Measurements from ENCODE around the gene MYO18B. TPM values are rescaled to one million over a fixed set of nuclear protein-coding genes. Genes with fewer than 3 reads are reported as not detected.

Gene MYO18B
- total and polyA plus RNA-seq, 2 of the 8 experiments (the other 6 are each of a cell fraction or from before 2014, with no cell fraction given) = 0.62 to 0.78 TPM

DNA sequence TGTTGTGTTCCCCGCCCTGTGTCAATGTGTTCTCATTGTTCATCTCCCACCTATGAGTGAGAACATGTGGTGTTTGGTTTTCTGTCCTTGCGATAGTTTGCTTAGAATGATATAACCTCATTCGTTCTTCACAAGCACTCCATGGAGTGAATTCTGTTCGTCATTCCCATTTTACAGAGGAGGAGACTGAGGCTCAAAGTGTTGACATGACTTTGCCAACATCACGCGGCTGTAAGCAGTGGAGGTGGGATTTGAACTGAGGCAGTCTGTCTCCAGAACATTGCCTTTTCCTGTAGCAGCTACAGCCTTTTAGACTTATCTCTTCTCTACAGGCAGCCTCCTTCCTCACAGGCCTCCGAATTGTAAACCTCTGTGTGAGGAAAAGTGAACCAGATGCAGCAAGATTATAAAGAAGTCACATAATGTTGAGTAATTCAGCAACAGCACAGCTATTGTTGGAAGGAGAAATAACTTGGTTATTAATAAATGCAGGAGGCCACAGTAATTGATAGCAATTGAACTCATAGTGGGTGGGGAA is 74.6 kb downstream of the MYO18B start:
- H4K91ac ChIP-seq (replicated peaks; ENCODE audit: insufficient read length, low read length) = no peak overlapping the region
- H4K20me1 ChIP-seq (replicated peaks in 1 of 2; ENCODE audit: control insufficient read depth in 1 of 2, insufficient read depth in 2 of 2, low read length in 2 of 2) = no peaks in the 10 kb centered on the region
- ChIA-PET CTCF (ENCODE audit: partially characterized antibody) (interaction anchor here (0.8 kb wide), 1 partner anchor 12 kb away, joined by 3 read pairs; no protein-coding TSS in a partner anchor), POLR2A (ENCODE audit: partially characterized antibody) (no interaction called here)
- no peak overlapping the region for H4K8ac ChIP-seq (ENCODE audit: extremely low read depth, insufficient read depth, low read length)
- H2BK120ac ChIP-seq (replicated peaks; ENCODE audit: low read depth, low read length) = no peak overlapping the region
- H3K79me2 ChIP-seq (ENCODE audit: control insufficient read depth in 1 of 2, insufficient read depth in 2 of 2, low read length in 2 of 2) = no peaks in the 10 kb centered on the region
- H3K23ac ChIP-seq (ENCODE audit: insufficient read length) = no peak overlapping the region
- no peak overlapping the region for H2AK5ac ChIP-seq (ENCODE audit: low read depth, low read length)
- H3K4ac ChIP-seq (replicated peaks; ENCODE audit: insufficient read length, low read depth, low read length) = no peak overlapping the region
- H3K18ac ChIP-seq (ENCODE audit: extremely low read depth, low read length) = no peak overlapping the region
- no peak overlapping the region for H2BK12ac ChIP-seq (ENCODE audit: low read depth, low read length)
- H3K14ac ChIP-seq (ENCODE audit: insufficient read length) = no peak overlapping the region
- H3K79me1 ChIP-seq (ENCODE audit: low read depth, low read length) = no peaks in the 10 kb centered on the region
- no peak overlapping the region for H3K4me2 ChIP-seq (ENCODE audit: insufficient read depth in 1 of 2, low read depth in 2 of 2, low read length in 2 of 2)
- no peak overlapping the region for H2AFZ ChIP-seq (ENCODE audit: low read length)
- FAIRE-seq = no peak
- no peaks in the 10 kb centered on the region for H3K9me3 ChIP-seq (ENCODE audit: insufficient read depth in 2 of 2, low read depth in 1 of 2, low read length in 1 of 2)
- H3K56ac ChIP-seq (replicated peaks; ENCODE audit: insufficient read length, low read depth, low read length) = no peak overlapping the region
- no peaks in the 10 kb centered on the region for H3K27me3 ChIP-seq (replicated peaks in 1 of 4; ENCODE audit: control insufficient read depth in 3 of 4, extremely low read depth in 1 of 4, insufficient read depth in 3 of 4, low read length in 3 of 4)
- H2BK15ac ChIP-seq (ENCODE audit: low read length) = no peak overlapping the region
- no peaks in the 10 kb centered on the region for H3K36me3 ChIP-seq (ENCODE audit: control insufficient read depth in 2 of 4, insufficient read depth in 4 of 4, low read length in 3 of 4)
- H2BK20ac ChIP-seq (ENCODE audit: low read length) = no peak overlapping the region
- H4K5ac ChIP-seq (ENCODE audit: insufficient read length, low read depth, low read length) = no peak overlapping the region
- H3K9ac ChIP-seq (replicated peaks in 1 of 4; ENCODE audit: extremely low read depth in 1 of 4, low read depth in 3 of 4, low read length in 3 of 4) = no peak overlapping the region
- no peak overlapping the region for H2BK5ac ChIP-seq (ENCODE audit: low read depth, low read length)
- no peak overlapping the region for H3K4me3 ChIP-seq (ENCODE audit: extremely low read depth in 1 of 4, insufficient read depth in 2 of 4, low read depth in 3 of 4, low read length in 4 of 4)
- WGBS, 2 experiments (ENCODE audit: extremely low coverage in 1 of 2, insufficient coverage in 1 of 2, insufficient read length in 1 of 2, insufficient replicate concordance in 2 of 2, low coverage in 1 of 2, low lambda C conversion rate in 2 of 2, missing lambda C conversion rate in 1 of 2) = 86% methylated on average over 7 of the region's 7 CpGs; no CpG with 5 or more reads in 1 of the 2 experiments
- no peak overlapping the region for H3K27ac ChIP-seq (ENCODE audit: low read depth, low read length)
- H3K23me2 ChIP-seq (ENCODE audit: low read depth, low read length) = peaks cover 2% of the 10 kb centered on the region; the same call in 1 of the 2 replicates
- DNase-seq (ENCODE audit: low read depth in 1 of 2, low spot score in 2 of 2) = no peak
- H3K4me1 ChIP-seq (replicated peaks in 1 of 4; ENCODE audit: control insufficient read depth in 3 of 4, insufficient read depth in 4 of 4, low read length in 3 of 4) = no peaks in the 10 kb centered on the region
- TF ChIP-seq NANOG (IDR thresholded peaks at IDR 0.05; ENCODE audit: insufficient read depth, low read depth, low read length, poor library complexity, severe bottlenecking) (no peak), BRCA1 (IDR thresholded peaks at IDR 0.05; ENCODE audit: low read depth, low read length) (no peak), FOSL1 (IDR thresholded peaks at IDR 0.05; ENCODE audit: insufficient read depth, low read depth, low read length) (no peak)
